Endodermal cell (in vitro differentiated cells): ENCODE results near the gene RIPK3. TPM values are rescaled to one million over a fixed set of nuclear protein-coding genes. Genes with fewer than 3 reads are reported as not detected.

Experiments used
- DNase-seq: peaks from one replicate; pipeline ENCODE4 v3.0.0-alpha.2; 2017
- H3K27ac ChIP-seq: 2 replicates; pipeline ENCODE4 v1.5.1; 2013; ENCODE audit warnings: mild to moderate bottlenecking, low read depth, low read length, moderate library complexity
- H3K27me3 ChIP-seq: 2 replicates; pipeline ENCODE4 v1.6.1; 2013; ENCODE audit warnings: mild to moderate bottlenecking, low read length, moderate library complexity; ENCODE audit not compliant: insufficient read depth, control insufficient read depth, poor library complexity, severe bottlenecking
- H3K36me3 ChIP-seq: 2 replicates; pipeline ENCODE4 v1.7.0; 2013; ENCODE audit warnings: mild to moderate bottlenecking, low read length, moderate library complexity; ENCODE audit not compliant: control insufficient read depth, insufficient read depth
- H3K4me1 ChIP-seq: one replicate; pipeline ENCODE4 v1.7.0; 2013; ENCODE audit warnings: low read length; ENCODE audit not compliant: control insufficient read depth, insufficient read depth
- H3K4me3 ChIP-seq: 2 replicates; pipeline ENCODE4 v1.5.1; 2013; ENCODE audit warnings: mild to moderate bottlenecking, low read length, moderate library complexity
- H3K9ac ChIP-seq: 2 replicates; pipeline ENCODE4 v1.6.1; 2013; ENCODE audit warnings: mild to moderate bottlenecking, low read length, moderate library complexity; ENCODE audit not compliant: poor library complexity, severe bottlenecking; ENCODE audit errors: extremely low read depth
- H3K9me3 ChIP-seq: 2 replicates; pipeline ENCODE4 v1.6.1; 2013; ENCODE audit warnings: mild to moderate bottlenecking, low read length, moderate library complexity; ENCODE audit not compliant: control insufficient read depth
- H3K27ac Mint-ChIP-seq: 2 replicates; pipeline ENCODE4 v1.8.0; 2020; ENCODE audit warnings: mixed read lengths
- H3K27me3 Mint-ChIP-seq: 2 replicates; pipeline ENCODE4 v1.8.0; 2021; ENCODE audit warnings: mild to moderate bottlenecking, mixed read lengths; ENCODE audit not compliant: insufficient read depth
- H3K36me3 Mint-ChIP-seq: 2 replicates; pipeline ENCODE4 v1.8.0; 2020; ENCODE audit warnings: low read depth, mixed read lengths
- H3K4me1 Mint-ChIP-seq: 2 replicates; pipeline ENCODE4 v1.8.0; 2020; ENCODE audit warnings: mixed read lengths
- H3K4me3 Mint-ChIP-seq: 2 replicates; pipeline ENCODE4 v1.8.0; 2020; ENCODE audit warnings: mild to moderate bottlenecking, moderate library complexity, mixed read lengths
- H3K9me3 Mint-ChIP-seq: 2 replicates; pipeline ENCODE4 v1.8.0; 2020; ENCODE audit warnings: mild to moderate bottlenecking, mixed read lengths
- WGBS, 2 experiments: methylation state at CpG; one replicate each; pipeline versions ENCODE4 v1.1.5 to v1.1.7; 2013; ENCODE audit warnings: missing lambda C conversion rate in 2 of 2, mixed read lengths in 1 of 2; ENCODE audit not compliant: insufficient coverage in 1 of 2, insufficient read length in 1 of 2; 5-methylcytosine and 5-hydroxymethylcytosine counted together
- total RNA-seq, 2 donors: library from RNA; stranded (reverse); fragmentation: NEBNext Ultra II Directional in 1 of 2; extraction: Animal tissue kit (Norgen Biotek cat#: 25700) in 1 of 2; gene quantifications; 2 replicates in 1 of 2; 3 replicates in 1 of 2; pipeline ENCODE4 v1.2.1, GENCODE V29; 2021
- TF ChIP-seq, protein P1 (sequence below): fragments of 200-600 bp; sonication (generic); conservative IDR thresholded peaks from 2 replicates; pipeline ENCODE4 v1.5.0; 2021; ENCODE audit warnings: antibody characterized with exemption, mild to moderate bottlenecking

Gene RIPK3
- total RNA-seq, 2 donors from 2014 or later, result not detected

DNA sequence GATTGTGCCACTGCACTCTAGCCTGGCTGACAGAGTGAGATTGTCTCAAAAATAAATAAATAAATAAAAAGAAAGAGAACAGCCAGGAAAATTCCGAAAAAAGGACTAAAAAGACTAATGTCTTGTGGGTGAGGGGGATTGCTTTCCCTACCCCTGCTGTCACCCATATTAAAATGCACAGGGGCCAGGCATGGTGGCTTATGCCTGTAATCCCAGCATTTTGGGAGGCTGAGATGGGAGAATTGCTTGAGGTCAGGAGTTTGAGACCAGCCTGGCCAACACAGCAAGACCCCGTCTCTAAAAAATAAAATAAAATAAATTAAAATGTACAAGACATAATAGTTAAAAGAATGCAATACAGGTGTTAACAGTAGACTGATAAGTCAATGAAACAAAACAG lies 46.3 kb downstream of the RIPK3 start:
- no peak overlapping the region for H3K4me3 Mint-ChIP-seq
- WGBS, 2 experiments, result 94% methylated on average over 1 of the region's 2 CpGs; no CpG with 5 or more reads in 1 of the 2 experiments
- no peaks in the 10 kb centered on the region for H3K27me3 Mint-ChIP-seq
- H3K27ac ChIP-seq, result no peak overlapping the region
- H3K36me3 ChIP-seq, result peaks cover 33% of the 10 kb centered on the region
- H3K4me3 ChIP-seq, result no peak overlapping the region
- H3K4me1 Mint-ChIP-seq, result peaks cover 5% of the 10 kb centered on the region
- H3K27me3 ChIP-seq, result no peaks in the 10 kb centered on the region
- H3K9me3 Mint-ChIP-seq, result no peaks in the 10 kb centered on the region
- H3K9me3 ChIP-seq, result no peaks in the 10 kb centered on the region
- no peak overlapping the region for H3K27ac Mint-ChIP-seq
- H3K4me1 ChIP-seq, result no peaks in the 10 kb centered on the region
- TF ChIP-seq, protein P1, sequence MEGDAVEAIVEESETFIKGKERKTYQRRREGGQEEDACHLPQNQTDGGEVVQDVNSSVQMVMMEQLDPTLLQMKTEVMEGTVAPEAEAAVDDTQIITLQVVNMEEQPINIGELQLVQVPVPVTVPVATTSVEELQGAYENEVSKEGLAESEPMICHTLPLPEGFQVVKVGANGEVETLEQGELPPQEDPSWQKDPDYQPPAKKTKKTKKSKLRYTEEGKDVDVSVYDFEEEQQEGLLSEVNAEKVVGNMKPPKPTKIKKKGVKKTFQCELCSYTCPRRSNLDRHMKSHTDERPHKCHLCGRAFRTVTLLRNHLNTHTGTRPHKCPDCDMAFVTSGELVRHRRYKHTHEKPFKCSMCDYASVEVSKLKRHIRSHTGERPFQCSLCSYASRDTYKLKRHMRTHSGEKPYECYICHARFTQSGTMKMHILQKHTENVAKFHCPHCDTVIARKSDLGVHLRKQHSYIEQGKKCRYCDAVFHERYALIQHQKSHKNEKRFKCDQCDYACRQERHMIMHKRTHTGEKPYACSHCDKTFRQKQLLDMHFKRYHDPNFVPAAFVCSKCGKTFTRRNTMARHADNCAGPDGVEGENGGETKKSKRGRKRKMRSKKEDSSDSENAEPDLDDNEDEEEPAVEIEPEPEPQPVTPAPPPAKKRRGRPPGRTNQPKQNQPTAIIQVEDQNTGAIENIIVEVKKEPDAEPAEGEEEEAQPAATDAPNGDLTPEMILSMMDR, result no peak
- no peak overlapping the region for H3K9ac ChIP-seq
- peaks cover 28% of the 10 kb centered on the region for H3K36me3 Mint-ChIP-seq
- no peak for DNase-seq

DNA sequence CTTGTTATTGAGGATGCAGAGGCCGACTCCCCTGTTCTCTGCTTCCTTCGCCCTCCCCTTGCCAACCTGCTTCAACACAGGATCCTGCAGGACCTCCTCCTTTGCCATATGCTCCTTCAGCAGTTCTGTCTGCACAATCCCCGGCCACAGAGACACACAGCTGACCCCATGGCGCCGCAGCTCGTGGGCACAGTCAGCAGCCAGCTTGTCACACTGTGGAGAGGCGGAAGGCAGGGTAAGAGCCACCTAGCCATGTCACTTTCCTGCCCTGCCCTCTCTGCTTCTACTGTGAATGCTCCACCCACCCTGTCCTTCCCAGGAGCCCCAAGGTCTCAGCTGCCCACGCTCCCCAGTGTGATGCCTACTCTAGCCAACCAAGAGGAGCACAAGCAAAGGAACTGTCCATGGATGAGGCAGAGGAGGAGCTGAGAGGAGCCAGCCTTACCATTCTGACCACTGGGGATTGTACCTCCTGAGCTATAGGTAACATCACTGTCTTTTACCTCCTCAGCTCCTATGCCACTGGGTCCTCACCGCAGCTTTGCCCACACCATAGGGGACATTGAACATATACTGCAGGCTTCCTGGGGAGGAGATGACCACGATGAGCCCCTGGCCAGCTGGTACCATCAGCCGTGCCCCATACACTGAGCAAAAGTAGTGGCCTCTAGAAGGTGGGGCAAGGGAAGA lies 47.5 kb downstream of the RIPK3 start:
- no peaks in the 10 kb centered on the region for H3K9me3 ChIP-seq
- H3K4me3 Mint-ChIP-seq, result no peak overlapping the region
- H3K27ac ChIP-seq, result no peak overlapping the region
- H3K9ac ChIP-seq, result no peak overlapping the region
- TF ChIP-seq, protein P1, result no peak
- H3K27me3 ChIP-seq, result no peaks in the 10 kb centered on the region
- no peak overlapping the region for H3K27ac Mint-ChIP-seq
- H3K27me3 Mint-ChIP-seq, result no peaks in the 10 kb centered on the region
- WGBS, 2 experiments, result 95 to 96% methylated on average over 9 to 11 of the region's 11 CpGs
- H3K9me3 Mint-ChIP-seq, result no peaks in the 10 kb centered on the region
- H3K4me3 ChIP-seq, result no peak overlapping the region
- H3K36me3 Mint-ChIP-seq, result peaks cover 28% of the 10 kb centered on the region
- no peak for DNase-seq
- H3K4me1 ChIP-seq, result no peaks in the 10 kb centered on the region
- H3K36me3 ChIP-seq, result peaks cover 33% of the 10 kb centered on the region
- no peaks in the 10 kb centered on the region for H3K4me1 Mint-ChIP-seq

- H3K4me1 Mint-ChIP-seq, result no peaks in the 10 kb centered on the region
- Histone ChIP-seq H3K4me1 (no peaks in the 10 kb centered on the region), H3K4me3 (no peak overlapping the region), H3K27ac (no peak overlapping the region), H3K36me3 (peaks cover 33% of the 10 kb centered on the region), H3K27me3 (no peaks in the 10 kb centered on the region), H3K9me3 (no peaks in the 10 kb centered on the region), H3K9ac (no peak overlapping the region)
- no peak for DNase-seq
- TF ChIP-seq, protein P1, result no peak
- H3K27ac Mint-ChIP-seq, result no peak overlapping the region
- H3K9me3 Mint-ChIP-seq, result no peaks in the 10 kb centered on the region
- H3K27me3 Mint-ChIP-seq, result no peaks in the 10 kb centered on the region
- WGBS, 2 experiments, result 87% methylated on average over 3 of the region's 3 CpGs; no CpG with 5 or more reads in 1 of the 2 experiments
- peaks cover 28% of the 10 kb centered on the region for H3K36me3 Mint-ChIP-seq
- no peak overlapping the region for H3K4me3 Mint-ChIP-seq
Measured at GRCh38 chr14:24291446-24292117, 48.2 kb downstream of the RIPK3 start.
